Astrocyte (in vitro differentiated cells and primary cell): ENCODE data around the gene DMRT2. TPM values are rescaled to one million over a fixed set of nuclear protein-coding genes. Genes with fewer than 3 reads are reported as not detected.
A peak's percentile ranks its signal among the peaks of the same experiment; 100 is the strongest.

Source experiments
- DNase-seq: peaks from one replicate; pipeline ENCODE4 v3.0.0-alpha.2; 2010; ENCODE audit warnings: low read depth
- FAIRE-seq: peaks from 2 replicates; lab custom pipeline; 2011; peaks lifted over from hg19 to GRCh38; lab: Jason Lieb, UNC
- H2AFZ ChIP-seq: 2 replicates; pipeline ENCODE4 v1.6.0; 2012; ENCODE audit warnings: low read depth, low read length, inconsistent platforms
- H3K27ac ChIP-seq: 2 replicates; pipeline ENCODE4 v1.5.1; 2011; ENCODE audit warnings: low read depth, low read length, inconsistent platforms
- H3K27me3 ChIP-seq: 2 replicates; pipeline ENCODE4 v1.6.0; 2011; ENCODE audit warnings: low read length, inconsistent platforms; ENCODE audit not compliant: insufficient read depth
- H3K36me3 ChIP-seq: 2 replicates; pipeline ENCODE4 v1.5.1; 2011; ENCODE audit warnings: low read length, inconsistent platforms; ENCODE audit not compliant: insufficient read depth
- H3K4me1 ChIP-seq: 2 replicates; pipeline ENCODE4 v1.5.1; 2011; ENCODE audit warnings: low read length, inconsistent platforms; ENCODE audit not compliant: insufficient read depth
- H3K4me2 ChIP-seq: 2 replicates; pipeline ENCODE4 v1.6.0; 2012; ENCODE audit warnings: low read length, inconsistent platforms
- H3K4me3 ChIP-seq: 2 replicates; pipeline ENCODE4 v1.5.1; 2011; ENCODE audit warnings: low read depth, mild to moderate bottlenecking, low read length, inconsistent platforms; ENCODE audit not compliant: insufficient read depth
- H3K79me2 ChIP-seq: 2 replicates; pipeline ENCODE4 v1.6.0; 2012; ENCODE audit warnings: mild to moderate bottlenecking, low read length, inconsistent platforms; ENCODE audit not compliant: insufficient read depth
- H3K9ac ChIP-seq: 2 replicates; pipeline ENCODE4 v1.6.0; 2012; ENCODE audit warnings: mild to moderate bottlenecking, low read length, inconsistent platforms
- H3K9me3 ChIP-seq: 2 replicates; pipeline ENCODE4 v1.5.1; 2012; ENCODE audit warnings: low read depth, mild to moderate bottlenecking, low read length, inconsistent platforms; ENCODE audit not compliant: insufficient read depth
- H4K20me1 ChIP-seq: 2 replicates; pipeline ENCODE4 v1.6.0; 2012; ENCODE audit warnings: low read length, inconsistent platforms; ENCODE audit not compliant: insufficient read depth
- H3K27ac Mint-ChIP-seq: one replicate; pipeline ENCODE4 v1.8.0; 2021; ENCODE audit warnings: mild to moderate bottlenecking, mixed read lengths; ENCODE audit not compliant: unreplicated experiment
- H3K27me3 Mint-ChIP-seq: one replicate; pipeline ENCODE4 v1.8.0; 2021; ENCODE audit warnings: low read depth, mixed read lengths; ENCODE audit not compliant: unreplicated experiment
- H3K36me3 Mint-ChIP-seq: one replicate; pipeline ENCODE4 v1.8.0; 2021; ENCODE audit warnings: low read depth, mixed read lengths; ENCODE audit not compliant: unreplicated experiment
- H3K4me1 Mint-ChIP-seq: one replicate; pipeline ENCODE4 v1.8.0; 2021; ENCODE audit warnings: low read depth, mixed read lengths; ENCODE audit not compliant: unreplicated experiment
- H3K4me3 Mint-ChIP-seq: one replicate; pipeline ENCODE4 v1.8.0; 2021; ENCODE audit warnings: mild to moderate bottlenecking, moderate library complexity, mixed read lengths; ENCODE audit not compliant: unreplicated experiment
- H3K9me3 Mint-ChIP-seq: one replicate; pipeline ENCODE4 v1.8.0; 2021; ENCODE audit warnings: mild to moderate bottlenecking, mixed read lengths; ENCODE audit not compliant: unreplicated experiment
- CTCF ChIP-seq: IDR thresholded peaks from 2 replicates; pipeline ENCODE4 v1.5.1; 2011; ENCODE audit warnings: low read depth, mild to moderate bottlenecking, inconsistent platforms, low read length, moderate library complexity; ENCODE audit not compliant: insufficient read depth
- EZH2 ChIP-seq: IDR thresholded peaks from 2 replicates; pipeline ENCODE4 v1.6.1; 2012; ENCODE audit warnings: mild to moderate bottlenecking, low read length, inconsistent platforms; ENCODE audit not compliant: insufficient read depth
- total RNA-seq: library from RNA; stranded (reverse); gene quantifications from 2 replicates; pipeline ENCODE4 v1.2.1, GENCODE V29; 2021

The DMRT2 gene
- total RNA-seq, 1 donor from 2014 or later, result 0.18 TPM

- H3K9me3 Mint-ChIP-seq, result peaks cover 3% of the 10 kb centered on the region
- TF ChIP-seq EZH2 (no peak), CTCF (no peak)
- Histone ChIP-seq H3K27me3 (no peaks in the 10 kb centered on the region), H3K9ac (no peak overlapping the region), H3K36me3 (no peaks in the 10 kb centered on the region), H3K4me3 (no peak overlapping the region), H3K4me1 (no peaks in the 10 kb centered on the region), H3K9me3 (no peaks in the 10 kb centered on the region), H2AFZ (no peak overlapping the region), H3K27ac (no peak overlapping the region), H3K79me2 (no peaks in the 10 kb centered on the region), H3K4me2 (no peak overlapping the region), H4K20me1 (no peaks in the 10 kb centered on the region)
- H3K27me3 Mint-ChIP-seq, result peaks cover 4% of the 10 kb centered on the region
- H3K36me3 Mint-ChIP-seq, result no peaks in the 10 kb centered on the region
- DNase-seq (no peak), FAIRE-seq (no peak)
- no peak overlapping the region for H3K27ac Mint-ChIP-seq
- H3K4me1 Mint-ChIP-seq, result no peaks in the 10 kb centered on the region
- no peak overlapping the region for H3K4me3 Mint-ChIP-seq
These were observed 23.3 kb downstream of the DMRT2 start for GRCh38 chr9:1073497-1073896.

- H3K9ac ChIP-seq, result no peak overlapping the region
- H3K79me2 ChIP-seq, result no peaks in the 10 kb centered on the region
- DNase-seq (no peak), FAIRE-seq (no peak)
- H3K9me3 ChIP-seq, result no peaks in the 10 kb centered on the region
- H3K27ac ChIP-seq, result no peak overlapping the region
- H3K4me1 Mint-ChIP-seq, result no peaks in the 10 kb centered on the region
- H3K36me3 Mint-ChIP-seq, result no peaks in the 10 kb centered on the region
- no peaks in the 10 kb centered on the region for H3K9me3 Mint-ChIP-seq
- no peak for TF ChIP-seq EZH2
- no peak for TF ChIP-seq CTCF
- no peaks in the 10 kb centered on the region for H3K4me1 ChIP-seq
- H3K27ac Mint-ChIP-seq, result no peak overlapping the region
- H4K20me1 ChIP-seq, result no peaks in the 10 kb centered on the region
- no peaks in the 10 kb centered on the region for H3K27me3 ChIP-seq
- H3K27me3 Mint-ChIP-seq, result peaks cover 4% of the 10 kb centered on the region
- H3K4me2 ChIP-seq, result no peak overlapping the region
- no peaks in the 10 kb centered on the region for H3K36me3 ChIP-seq
- H3K4me3 ChIP-seq, result no peak overlapping the region
- no peak overlapping the region for H3K4me3 Mint-ChIP-seq
- no peak overlapping the region for H2AFZ ChIP-seq
These were observed 27.5 kb downstream of the DMRT2 start for GRCh38 chr9:1077616-1078015.

GRCh38 chr9:1083325-1083913 lies 33.3 kb downstream of the DMRT2 start:
- Histone ChIP-seq H3K9me3 (peaks cover 2% of the 10 kb centered on the region), H2AFZ (no peak overlapping the region)
- no peak for DNase-seq

More at GRCh38 chr9:1083325-1083913, 33.3 kb downstream of the DMRT2 start:
- no peak for FAIRE-seq
- H3K9me3 Mint-ChIP-seq, result no peaks in the 10 kb centered on the region
- TF ChIP-seq EZH2 (no peak), CTCF (no peak)
- H3K27me3 ChIP-seq, result no peaks in the 10 kb centered on the region
- H3K79me2 ChIP-seq, result no peaks in the 10 kb centered on the region
- H3K36me3 Mint-ChIP-seq, result no peaks in the 10 kb centered on the region
- peak overlapping the region; percentile 37 for H3K4me3 Mint-ChIP-seq
- H3K36me3 ChIP-seq, result no peaks in the 10 kb centered on the region
- no peak overlapping the region for H3K27ac ChIP-seq
- no peak overlapping the region for H3K27ac Mint-ChIP-seq
- peaks cover 5% of the 10 kb centered on the region for H3K27me3 Mint-ChIP-seq
- no peak overlapping the region for H3K4me2 ChIP-seq
- H4K20me1 ChIP-seq, result no peaks in the 10 kb centered on the region
- no peaks in the 10 kb centered on the region for H3K4me1 ChIP-seq
- H3K9ac ChIP-seq, result no peak overlapping the region
- no peaks in the 10 kb centered on the region for H3K4me1 Mint-ChIP-seq
- no peak overlapping the region for H3K4me3 ChIP-seq
